ENCODE data around the gene TMEM8B.

TMEM8B gene

DNA sequence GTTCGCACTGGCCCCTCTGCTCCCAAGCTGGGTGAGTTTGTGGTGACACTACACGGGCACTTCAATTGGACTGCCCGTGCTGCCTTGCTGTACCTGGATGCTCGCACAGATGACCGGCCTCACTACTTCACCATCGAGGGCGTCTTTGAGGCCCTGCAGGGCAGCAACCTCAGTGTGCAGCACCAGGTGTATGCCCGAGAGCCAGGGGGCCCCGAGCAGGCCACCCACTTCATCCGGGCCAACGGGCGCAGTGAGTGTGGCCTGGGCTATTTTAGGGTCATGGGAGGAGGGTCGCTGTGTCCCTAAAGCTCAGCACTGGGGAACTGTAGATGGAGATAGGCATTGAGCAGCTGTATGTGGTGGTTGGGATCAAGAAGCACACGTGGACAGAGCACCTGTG lies 36.2 kb upstream of the TMEM8B start:
- Histone ChIP-seq H3K4me3 (ENCODE audit: low read length in 2 of 2) (no peak overlapping the region), H3K4me1 (ENCODE audit: control insufficient read depth in 2 of 2, insufficient read depth in 2 of 2, low read length in 2 of 2) (peaks cover 6 to 10% of the 10 kb centered on the region in 2 donors), H3K36me3 (ENCODE audit: control insufficient read depth in 2 of 2, insufficient read depth in 2 of 2, low read length in 2 of 2) (peaks cover 3 to 4% of the 10 kb centered on the region in 2 donors), H3K27me3 (ENCODE audit: control insufficient read depth in 2 of 2, insufficient read depth in 2 of 2, low read length in 2 of 2) (no peaks in the 10 kb centered on the region), H3K9me3 (ENCODE audit: control insufficient read depth in 2 of 2, low read length in 2 of 2) (no peaks in the 10 kb centered on the region), H3K9ac (ENCODE audit: low read depth in 1 of 2, low read length in 2 of 2) (no peak overlapping the region), H3K27ac (ENCODE audit: low read depth in 2 of 2, low read length in 2 of 2) (no peak overlapping the region)

DNA sequence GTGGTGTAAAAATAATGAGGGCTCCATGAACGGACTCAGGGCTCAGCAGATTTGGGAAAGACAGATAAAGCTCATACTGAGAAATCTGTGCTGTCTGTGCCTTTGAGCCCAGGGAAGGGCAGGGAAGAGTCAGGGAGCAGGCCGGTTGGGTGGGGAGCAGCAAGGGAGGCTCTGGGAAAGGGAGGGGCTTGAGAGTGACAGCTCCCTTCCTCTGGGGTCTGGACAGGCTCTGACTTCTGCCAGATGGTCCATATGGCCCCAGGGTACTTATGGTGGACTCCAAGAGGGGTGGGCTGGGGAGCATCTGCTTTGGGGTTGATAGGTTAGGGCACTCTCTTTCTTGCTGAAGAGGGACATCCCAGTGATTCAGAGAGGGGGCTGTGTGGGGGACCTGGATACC lies 35.6 kb upstream of the TMEM8B start:
- H3K4me3 ChIP-seq (ENCODE audit: low read length in 2 of 2): no peak overlapping the region
- H3K9me3 ChIP-seq (ENCODE audit: control insufficient read depth in 2 of 2, low read length in 2 of 2): no peaks in the 10 kb centered on the region
- H3K27ac ChIP-seq (ENCODE audit: low read depth in 2 of 2, low read length in 2 of 2): no peak overlapping the region
- H3K36me3 ChIP-seq (ENCODE audit: control insufficient read depth in 2 of 2, insufficient read depth in 2 of 2, low read length in 2 of 2): peaks cover 3 to 4% of the 10 kb centered on the region in 2 donors
- no peak overlapping the region for H3K9ac ChIP-seq (ENCODE audit: low read depth in 1 of 2, low read length in 2 of 2)
- H3K27me3 ChIP-seq (ENCODE audit: control insufficient read depth in 2 of 2, insufficient read depth in 2 of 2, low read length in 2 of 2): no peaks in the 10 kb centered on the region
- H3K4me1 ChIP-seq (ENCODE audit: control insufficient read depth in 2 of 2, insufficient read depth in 2 of 2, low read length in 2 of 2): peaks cover 6 to 10% of the 10 kb centered on the region in 2 donors

- Histone ChIP-seq H3K4me1 (ENCODE audit: control insufficient read depth in 2 of 2, insufficient read depth in 2 of 2, low read length in 2 of 2) (peaks cover 1 to 6% of the 10 kb centered on the region in 2 donors), H3K27me3 (ENCODE audit: control insufficient read depth in 2 of 2, insufficient read depth in 2 of 2, low read length in 2 of 2) (no peaks in the 10 kb centered on the region), H3K4me3 (ENCODE audit: low read length in 2 of 2) (no peak overlapping the region), H3K36me3 (ENCODE audit: control insufficient read depth in 2 of 2, insufficient read depth in 2 of 2, low read length in 2 of 2) (peaks cover 8 to 11% of the 10 kb centered on the region in 2 donors), H3K27ac (ENCODE audit: low read depth in 2 of 2, low read length in 2 of 2) (no peak overlapping the region), H3K9me3 (ENCODE audit: control insufficient read depth in 2 of 2, low read length in 2 of 2) (no peaks in the 10 kb centered on the region), H3K9ac (ENCODE audit: low read depth in 1 of 2, low read length in 2 of 2) (no peak overlapping the region)
These were observed 33.3 kb upstream of the TMEM8B start for GRCh38 chr9:35795695-35796094.

DNA sequence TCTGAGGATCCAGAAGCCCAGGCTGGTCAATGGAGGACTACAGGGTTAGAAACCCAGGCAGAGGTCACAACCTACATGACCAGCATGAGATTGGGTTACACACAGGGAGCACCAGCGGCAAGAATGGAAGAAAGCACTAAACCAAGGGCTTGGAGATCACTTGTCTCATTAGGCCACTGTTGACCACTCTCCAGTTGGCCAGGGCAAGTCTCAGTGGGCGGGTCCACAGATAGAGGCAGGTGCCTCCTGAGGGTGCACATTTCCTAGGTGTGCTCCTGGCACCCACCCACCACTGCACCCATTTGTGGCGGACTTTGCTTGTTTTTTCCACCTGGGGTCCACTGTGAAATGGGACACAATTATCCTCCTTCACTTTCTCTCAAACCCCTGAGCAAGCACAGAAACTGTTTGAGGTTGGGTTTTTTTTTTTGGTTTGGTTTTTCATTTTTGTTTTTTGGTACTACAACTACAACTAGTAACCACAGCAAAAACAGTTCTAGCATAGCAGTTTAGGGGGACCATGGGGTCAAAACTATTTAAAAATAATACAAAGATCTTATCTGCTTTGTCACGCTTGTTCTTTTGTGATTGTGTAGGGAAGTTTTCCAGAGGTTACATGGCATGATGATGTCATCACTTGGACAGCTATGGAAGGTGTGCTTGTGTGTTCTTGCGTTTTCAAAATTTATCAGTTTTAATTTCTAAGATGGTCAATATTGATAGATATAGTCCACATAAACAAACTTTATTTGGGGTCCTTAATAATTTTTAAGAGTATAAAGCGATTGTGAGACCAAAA lies 31.5 kb upstream of the TMEM8B start:
- no peak overlapping the region for H3K4me3 ChIP-seq (ENCODE audit: low read length in 2 of 2)
- peaks cover 25 to 26% of the 10 kb centered on the region in 2 donors for H3K36me3 ChIP-seq (ENCODE audit: control insufficient read depth in 2 of 2, insufficient read depth in 2 of 2, low read length in 2 of 2)
- no peak overlapping the region for H3K27ac ChIP-seq (ENCODE audit: low read depth in 2 of 2, low read length in 2 of 2)
- H3K9ac ChIP-seq (ENCODE audit: low read depth in 1 of 2, low read length in 2 of 2): no peak overlapping the region
- H3K4me1 ChIP-seq (ENCODE audit: control insufficient read depth in 2 of 2, insufficient read depth in 2 of 2, low read length in 2 of 2): peaks cover 0 to 4% of the 10 kb centered on the region in 2 donors
- no peaks in the 10 kb centered on the region for H3K9me3 ChIP-seq (ENCODE audit: control insufficient read depth in 2 of 2, low read length in 2 of 2)
- H3K27me3 ChIP-seq (ENCODE audit: control insufficient read depth in 2 of 2, insufficient read depth in 2 of 2, low read length in 2 of 2): no peaks in the 10 kb centered on the region

GRCh38 chr9:35798658-35799374 lies 30.2 kb upstream of the TMEM8B start:
- H3K36me3 ChIP-seq (ENCODE audit: control insufficient read depth in 2 of 2, insufficient read depth in 2 of 2, low read length in 2 of 2): peaks cover 26% of the 10 kb centered on the region in 2 donors
- no peaks in the 10 kb centered on the region for H3K4me1 ChIP-seq (ENCODE audit: control insufficient read depth in 2 of 2, insufficient read depth in 2 of 2, low read length in 2 of 2)
- no peaks in the 10 kb centered on the region for H3K27me3 ChIP-seq (ENCODE audit: control insufficient read depth in 2 of 2, insufficient read depth in 2 of 2, low read length in 2 of 2)
- no peak overlapping the region for H3K27ac ChIP-seq (ENCODE audit: low read depth in 2 of 2, low read length in 2 of 2)
- no peak overlapping the region for H3K4me3 ChIP-seq (ENCODE audit: low read length in 2 of 2)
- H3K9ac ChIP-seq (ENCODE audit: low read depth in 1 of 2, low read length in 2 of 2): no peak overlapping the region
- H3K9me3 ChIP-seq (ENCODE audit: control insufficient read depth in 2 of 2, low read length in 2 of 2): no peaks in the 10 kb centered on the region

DNA sequence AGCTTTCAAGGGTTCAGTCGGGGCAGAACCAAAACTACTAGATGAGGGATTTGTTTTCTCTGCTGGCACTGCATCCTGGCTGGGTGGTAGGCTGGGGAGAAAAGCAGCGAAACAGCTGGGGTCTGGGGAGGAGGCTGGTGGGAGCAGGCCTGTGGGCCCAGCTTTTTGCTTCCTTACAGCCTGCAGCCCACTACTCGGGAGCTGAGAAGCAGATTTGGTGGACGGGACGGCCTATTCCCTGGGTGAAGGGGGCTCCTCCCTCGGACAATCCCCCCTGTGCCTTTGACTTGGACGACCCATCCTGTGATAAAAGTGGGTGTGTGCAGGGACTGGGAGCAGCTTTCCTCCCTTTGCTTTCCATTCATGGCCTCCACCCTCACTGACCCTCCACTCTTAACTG lies 28.5 kb upstream of the TMEM8B start:
- no peak overlapping the region for H3K27ac ChIP-seq (ENCODE audit: low read depth in 2 of 2, low read length in 2 of 2)
- no peaks in the 10 kb centered on the region for H3K27me3 ChIP-seq (ENCODE audit: control insufficient read depth in 2 of 2, insufficient read depth in 2 of 2, low read length in 2 of 2)
- no peaks in the 10 kb centered on the region for H3K9me3 ChIP-seq (ENCODE audit: control insufficient read depth in 2 of 2, low read length in 2 of 2)
- H3K4me3 ChIP-seq (ENCODE audit: low read length in 2 of 2): no peak overlapping the region
- H3K4me1 ChIP-seq (ENCODE audit: control insufficient read depth in 2 of 2, insufficient read depth in 2 of 2, low read length in 2 of 2): no peaks in the 10 kb centered on the region
- H3K9ac ChIP-seq (ENCODE audit: low read depth in 1 of 2, low read length in 2 of 2): no peak overlapping the region
- peaks cover 26 to 32% of the 10 kb centered on the region in 2 donors for H3K36me3 ChIP-seq (ENCODE audit: control insufficient read depth in 2 of 2, insufficient read depth in 2 of 2, low read length in 2 of 2)

GRCh38 chr9:35801328-35802128 lies 27.5 kb upstream of the TMEM8B start:
- Histone ChIP-seq H3K9ac (ENCODE audit: low read depth in 1 of 2, low read length in 2 of 2) (no peak overlapping the region), H3K4me1 (ENCODE audit: control insufficient read depth in 2 of 2, insufficient read depth in 2 of 2, low read length in 2 of 2) (no peaks in the 10 kb centered on the region), H3K9me3 (ENCODE audit: control insufficient read depth in 2 of 2, low read length in 2 of 2) (no peaks in the 10 kb centered on the region), H3K27ac (ENCODE audit: low read depth in 2 of 2, low read length in 2 of 2) (no peak overlapping the region), H3K4me3 (ENCODE audit: low read length in 2 of 2) (no peak overlapping the region), H3K36me3 (ENCODE audit: control insufficient read depth in 2 of 2, insufficient read depth in 2 of 2, low read length in 2 of 2) (peaks cover 35 to 42% of the 10 kb centered on the region in 2 donors), H3K27me3 (ENCODE audit: control insufficient read depth in 2 of 2, insufficient read depth in 2 of 2, low read length in 2 of 2) (no peaks in the 10 kb centered on the region)

GRCh38 chr9:35806101-35806500 lies 22.9 kb upstream of the TMEM8B start:
- H3K4me3 ChIP-seq (ENCODE audit: low read length in 2 of 2): no peak overlapping the region
- no peaks in the 10 kb centered on the region for H3K9me3 ChIP-seq (ENCODE audit: control insufficient read depth in 2 of 2, low read length in 2 of 2)
- no peak overlapping the region for H3K27ac ChIP-seq (ENCODE audit: low read depth in 2 of 2, low read length in 2 of 2)
- H3K27me3 ChIP-seq (ENCODE audit: control insufficient read depth in 2 of 2, insufficient read depth in 2 of 2, low read length in 2 of 2): no peaks in the 10 kb centered on the region
- no peaks in the 10 kb centered on the region for H3K4me1 ChIP-seq (ENCODE audit: control insufficient read depth in 2 of 2, insufficient read depth in 2 of 2, low read length in 2 of 2)
- H3K9ac ChIP-seq (ENCODE audit: low read depth in 1 of 2, low read length in 2 of 2): no peak overlapping the region
- H3K36me3 ChIP-seq (ENCODE audit: control insufficient read depth in 2 of 2, insufficient read depth in 2 of 2, low read length in 2 of 2): peaks cover 37 to 61% of the 10 kb centered on the region in 2 donors

- H3K9ac ChIP-seq (ENCODE audit: low read depth in 1 of 2, low read length in 2 of 2): no peak overlapping the region
- H3K36me3 ChIP-seq (ENCODE audit: control insufficient read depth in 2 of 2, insufficient read depth in 2 of 2, low read length in 2 of 2): peaks cover 23 to 43% of the 10 kb centered on the region in 2 donors
- H3K4me1 ChIP-seq (ENCODE audit: control insufficient read depth in 2 of 2, insufficient read depth in 2 of 2, low read length in 2 of 2): peaks cover 12 to 15% of the 10 kb centered on the region in 2 donors
These were observed 20.6 kb upstream of the TMEM8B start for GRCh38 chr9:35808433-35808832.

GRCh38 chr9:35810122-35810521 lies 18.9 kb upstream of the TMEM8B start:
- no peaks in the 10 kb centered on the region for H3K27me3 ChIP-seq (ENCODE audit: control insufficient read depth in 2 of 2, insufficient read depth in 2 of 2, low read length in 2 of 2)
- H3K4me3 ChIP-seq (ENCODE audit: low read length in 2 of 2): no peak overlapping the region
- H3K27ac ChIP-seq (ENCODE audit: low read depth in 2 of 2, low read length in 2 of 2): no peak overlapping the region
- H3K9ac ChIP-seq (ENCODE audit: low read depth in 1 of 2, low read length in 2 of 2): no peak overlapping the region
- peaks cover 19 to 26% of the 10 kb centered on the region in 2 donors for H3K4me1 ChIP-seq (ENCODE audit: control insufficient read depth in 2 of 2, insufficient read depth in 2 of 2, low read length in 2 of 2)
- peaks cover 23 to 41% of the 10 kb centered on the region in 2 donors for H3K36me3 ChIP-seq (ENCODE audit: control insufficient read depth in 2 of 2, insufficient read depth in 2 of 2, low read length in 2 of 2)
- no peaks in the 10 kb centered on the region for H3K9me3 ChIP-seq (ENCODE audit: control insufficient read depth in 2 of 2, low read length in 2 of 2)

More at GRCh38 chr9:35808433-35808832, 20.6 kb upstream of the TMEM8B start:
- Histone ChIP-seq H3K4me3 (ENCODE audit: low read length in 2 of 2) (no peak overlapping the region), H3K27ac (ENCODE audit: low read depth in 2 of 2, low read length in 2 of 2) (no peak overlapping the region), H3K27me3 (ENCODE audit: control insufficient read depth in 2 of 2, insufficient read depth in 2 of 2, low read length in 2 of 2) (no peaks in the 10 kb centered on the region), H3K9me3 (ENCODE audit: control insufficient read depth in 2 of 2, low read length in 2 of 2) (no peaks in the 10 kb centered on the region)

Data from mucosa of rectum (tissue), 2 donors.